Stimulated activated CD4-positive, alpha-beta T cell treated with anti-CD3 and anti-CD28 coated beads, Interleukin-12 subunit alpha, Interleukin-12 subunit beta, amount 100 ng/mL, for 48 hours (primary cell): ENCODE measurements around the gene RBM23.
A peak's percentile ranks its signal among the peaks of the same experiment; 100 is the strongest.

Source experiments
- DNase-seq, 3 donors: peaks; one replicate each; pipeline ENCODE4 v3.0.0-alpha.2; 2020; ENCODE audit warnings: low read depth in 2 of 3, low spot score in 1 of 3

RBM23 gene

GRCh38 chr14:22886500-22887259, 32.3 kb downstream of the RBM23 start:
- DNase-seq, result peak; percentile 54 to 67 (median 60)

GRCh38 chr14:22885975-22886374, 33.0 kb downstream of the RBM23 start:
- DNase-seq, result no peak

- no peak for DNase-seq
Observed at GRCh38 chr14:22884738-22885523, 34.0 kb downstream of the RBM23 start.

- no peak for DNase-seq
Observed at GRCh38 chr14:22884076-22884737, 34.7 kb downstream of the RBM23 start.

- no peak for DNase-seq
Observed at GRCh38 chr14:22883173-22883976, 35.6 kb downstream of the RBM23 start, which contains the start of gene REM2. Gene REM2 (plus strand): TSS chr14:22883222. CDS start chr14:22883288, 66 bp downstream.

- DNase-seq, result no peak
Observed at GRCh38 chr14:22882529-22883172, 36.3 kb downstream of the RBM23 start.

- DNase-seq, result no peak
Observed at GRCh38 chr14:22882064-22882463, 36.9 kb downstream of the RBM23 start.

GRCh38 chr14:22878271-22879246, 40.4 kb downstream of the RBM23 start:
- no peak for DNase-seq

GRCh38 chr14:22877000-22877501, 41.9 kb downstream of the RBM23 start:
- no peak for DNase-seq

GRCh38 chr14:22875748-22876319, 43.1 kb downstream of the RBM23 start:
- DNase-seq, result no peak

- DNase-seq, result no peak
Observed at GRCh38 chr14:22875003-22875747, 43.8 kb downstream of the RBM23 start.

GRCh38 chr14:22872833-22873520, 46.0 kb downstream of the RBM23 start:
- DNase-seq, result no peak

- DNase-seq, result peak in 2 of 3 donors; percentile 62 to 83
Observed at GRCh38 chr14:22872033-22872832, 46.7 kb downstream of the RBM23 start.

GRCh38 chr14:22871224-22872032, 47.5 kb downstream of the RBM23 start, which contains the start of gene LRP10:
Gene LRP10 (plus strand): TSS chr14:22871740. CDS start chr14:22872304, 564 bp downstream.
- DNase-seq, result peak; percentile 64 to 75 (median 69)

GRCh38 chr14:22870811-22871223, 48.1 kb downstream of the RBM23 start:
- DNase-seq, result no peak

- no peak for DNase-seq
Observed at GRCh38 chr14:22866874-22867273, 52.1 kb downstream of the RBM23 start.
